Fibroblast of villous mesenchyme (primary cell): ENCODE data around the gene MMRN2. TPM values are rescaled to one million over a fixed set of nuclear protein-coding genes. Genes with fewer than 3 reads are reported as not detected.
"Not testable (repeated sequence)": the region's sequence is repeated elsewhere in the genome, so short reads cannot be mapped to it uniquely, and the experiment has no call there.

Experiments
- DNase-seq: peaks from one replicate; pipeline ENCODE4 v3.0.0-alpha.2; 2010; ENCODE audit warnings: low read depth
- H3K4me3 ChIP-seq: 2 replicates; pipeline ENCODE4 v1.5.1; 2011; ENCODE audit warnings: low read depth, mild to moderate bottlenecking, low read length
- total RNA-seq: library from RNA; depleted of rRNA; stranded (reverse); fragments of >200 nt; gene quantifications from 2 replicates; pipeline ENCODE4 v1.2.3, GENCODE V29; 2012
- TF ChIP-seq, protein P1 (sequence below): IDR thresholded peaks from 2 replicates; pipeline ENCODE4 v1.5.1; 2012; ENCODE audit warnings: low read depth, mild to moderate bottlenecking, low read length; ENCODE audit not compliant: insufficient read depth

The MMRN2 gene, protein sequence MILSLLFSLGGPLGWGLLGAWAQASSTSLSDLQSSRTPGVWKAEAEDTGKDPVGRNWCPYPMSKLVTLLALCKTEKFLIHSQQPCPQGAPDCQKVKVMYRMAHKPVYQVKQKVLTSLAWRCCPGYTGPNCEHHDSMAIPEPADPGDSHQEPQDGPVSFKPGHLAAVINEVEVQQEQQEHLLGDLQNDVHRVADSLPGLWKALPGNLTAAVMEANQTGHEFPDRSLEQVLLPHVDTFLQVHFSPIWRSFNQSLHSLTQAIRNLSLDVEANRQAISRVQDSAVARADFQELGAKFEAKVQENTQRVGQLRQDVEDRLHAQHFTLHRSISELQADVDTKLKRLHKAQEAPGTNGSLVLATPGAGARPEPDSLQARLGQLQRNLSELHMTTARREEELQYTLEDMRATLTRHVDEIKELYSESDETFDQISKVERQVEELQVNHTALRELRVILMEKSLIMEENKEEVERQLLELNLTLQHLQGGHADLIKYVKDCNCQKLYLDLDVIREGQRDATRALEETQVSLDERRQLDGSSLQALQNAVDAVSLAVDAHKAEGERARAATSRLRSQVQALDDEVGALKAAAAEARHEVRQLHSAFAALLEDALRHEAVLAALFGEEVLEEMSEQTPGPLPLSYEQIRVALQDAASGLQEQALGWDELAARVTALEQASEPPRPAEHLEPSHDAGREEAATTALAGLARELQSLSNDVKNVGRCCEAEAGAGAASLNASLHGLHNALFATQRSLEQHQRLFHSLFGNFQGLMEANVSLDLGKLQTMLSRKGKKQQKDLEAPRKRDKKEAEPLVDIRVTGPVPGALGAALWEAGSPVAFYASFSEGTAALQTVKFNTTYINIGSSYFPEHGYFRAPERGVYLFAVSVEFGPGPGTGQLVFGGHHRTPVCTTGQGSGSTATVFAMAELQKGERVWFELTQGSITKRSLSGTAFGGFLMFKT
- 0.86 and 2.3 TPM in 2 replicates for total RNA-seq

- TF ChIP-seq, protein P1, sequence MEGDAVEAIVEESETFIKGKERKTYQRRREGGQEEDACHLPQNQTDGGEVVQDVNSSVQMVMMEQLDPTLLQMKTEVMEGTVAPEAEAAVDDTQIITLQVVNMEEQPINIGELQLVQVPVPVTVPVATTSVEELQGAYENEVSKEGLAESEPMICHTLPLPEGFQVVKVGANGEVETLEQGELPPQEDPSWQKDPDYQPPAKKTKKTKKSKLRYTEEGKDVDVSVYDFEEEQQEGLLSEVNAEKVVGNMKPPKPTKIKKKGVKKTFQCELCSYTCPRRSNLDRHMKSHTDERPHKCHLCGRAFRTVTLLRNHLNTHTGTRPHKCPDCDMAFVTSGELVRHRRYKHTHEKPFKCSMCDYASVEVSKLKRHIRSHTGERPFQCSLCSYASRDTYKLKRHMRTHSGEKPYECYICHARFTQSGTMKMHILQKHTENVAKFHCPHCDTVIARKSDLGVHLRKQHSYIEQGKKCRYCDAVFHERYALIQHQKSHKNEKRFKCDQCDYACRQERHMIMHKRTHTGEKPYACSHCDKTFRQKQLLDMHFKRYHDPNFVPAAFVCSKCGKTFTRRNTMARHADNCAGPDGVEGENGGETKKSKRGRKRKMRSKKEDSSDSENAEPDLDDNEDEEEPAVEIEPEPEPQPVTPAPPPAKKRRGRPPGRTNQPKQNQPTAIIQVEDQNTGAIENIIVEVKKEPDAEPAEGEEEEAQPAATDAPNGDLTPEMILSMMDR: no peak
- no peak within 1 kb of the TSS for H3K4me3 ChIP-seq
- no peak for DNase-seq
These were observed at the start of gene MMRN2 for GRCh38 chr10:86957471-86958115. Gene MMRN2 (minus strand): TSS chr10:86957615. CDS start chr10:86957541, 74 bp downstream.

GRCh38 chr10:87007124-87007523 is 49.7 kb upstream of the MMRN2 start:
- H3K4me3 ChIP-seq, DNase-seq: not testable (repeated sequence)

GRCh38 chr10:87000491-87000890 is 43.1 kb upstream of the MMRN2 start:
- TF ChIP-seq, protein P1: no peak
- no peak overlapping the region for H3K4me3 ChIP-seq
- peak; percentile 50 for DNase-seq

GRCh38 chr10:86999802-87000403 is 42.5 kb upstream of the MMRN2 start:
- DNase-seq, H3K4me3 ChIP-seq: not testable (repeated sequence)

- TF ChIP-seq, protein P1: no peak
- DNase-seq: peak; percentile 57
- no peak overlapping the region for H3K4me3 ChIP-seq
These were observed 35.5 kb upstream of the MMRN2 start for GRCh38 chr10:86992929-86993328.

GRCh38 chr10:86992456-86992855 is 35.0 kb upstream of the MMRN2 start:
- TF ChIP-seq, protein P1: no peak
- DNase-seq: no peak
- no peak overlapping the region for H3K4me3 ChIP-seq

- not testable (repeated sequence) for DNase-seq, H3K4me3 ChIP-seq
These were observed 33.9 kb upstream of the MMRN2 start for GRCh38 chr10:86991362-86991761.
